ENCODE data around the gene HADHB.
"Not testable (repeated sequence)": the region's sequence is repeated elsewhere in the genome, so short reads cannot be mapped to it uniquely, and the experiment has no call there.

Gene HADHB

DNA sequence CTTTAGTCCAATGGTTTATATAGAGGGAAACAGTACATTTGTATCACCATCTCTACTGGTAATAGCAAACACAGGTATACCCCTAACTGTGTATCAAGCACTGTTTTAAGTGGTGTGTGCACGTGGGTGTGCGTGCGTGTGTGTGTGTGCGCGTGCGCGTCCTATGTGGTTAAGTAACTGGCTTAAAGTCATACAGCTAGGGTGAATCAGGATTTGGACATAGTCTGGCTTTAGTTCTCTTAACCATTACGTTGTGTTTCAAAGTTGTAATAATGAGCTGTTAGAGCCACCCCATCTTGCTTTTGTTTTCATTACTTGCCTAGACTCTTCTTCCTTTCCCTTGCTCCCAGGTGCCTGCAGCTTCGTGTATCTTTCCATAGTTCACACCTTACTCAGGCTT, 2.1 kb downstream of the HADHB start:
- Mint-ChIP-seq H3K36me3 (ENCODE audit: low read depth) (no peaks in the 10 kb centered on the region), H3K4me3 (peak overlapping the region; percentile 99), H3K4me1 (peaks cover 35% of the 10 kb centered on the region), H3K9me3 (no peaks in the 10 kb centered on the region), H3K27me3 (ENCODE audit: low read depth, poor library complexity) (peaks cover 8% of the 10 kb centered on the region), H3K27ac (no peak overlapping the region)
- TF ChIP-seq, protein P1, sequence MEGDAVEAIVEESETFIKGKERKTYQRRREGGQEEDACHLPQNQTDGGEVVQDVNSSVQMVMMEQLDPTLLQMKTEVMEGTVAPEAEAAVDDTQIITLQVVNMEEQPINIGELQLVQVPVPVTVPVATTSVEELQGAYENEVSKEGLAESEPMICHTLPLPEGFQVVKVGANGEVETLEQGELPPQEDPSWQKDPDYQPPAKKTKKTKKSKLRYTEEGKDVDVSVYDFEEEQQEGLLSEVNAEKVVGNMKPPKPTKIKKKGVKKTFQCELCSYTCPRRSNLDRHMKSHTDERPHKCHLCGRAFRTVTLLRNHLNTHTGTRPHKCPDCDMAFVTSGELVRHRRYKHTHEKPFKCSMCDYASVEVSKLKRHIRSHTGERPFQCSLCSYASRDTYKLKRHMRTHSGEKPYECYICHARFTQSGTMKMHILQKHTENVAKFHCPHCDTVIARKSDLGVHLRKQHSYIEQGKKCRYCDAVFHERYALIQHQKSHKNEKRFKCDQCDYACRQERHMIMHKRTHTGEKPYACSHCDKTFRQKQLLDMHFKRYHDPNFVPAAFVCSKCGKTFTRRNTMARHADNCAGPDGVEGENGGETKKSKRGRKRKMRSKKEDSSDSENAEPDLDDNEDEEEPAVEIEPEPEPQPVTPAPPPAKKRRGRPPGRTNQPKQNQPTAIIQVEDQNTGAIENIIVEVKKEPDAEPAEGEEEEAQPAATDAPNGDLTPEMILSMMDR (IDR thresholded peaks at IDR 0.05): no peak
- DNase-seq: no peak

GRCh38 chr2:26249625-26250024, 4.9 kb downstream of the HADHB start:
- DNase-seq: no peak
- Mint-ChIP-seq H3K27me3 (ENCODE audit: low read depth, poor library complexity) (peaks cover 5% of the 10 kb centered on the region), H3K4me3 (no peak overlapping the region), H3K27ac (no peak overlapping the region), H3K4me1 (peaks cover 19% of the 10 kb centered on the region), H3K9me3 (no peaks in the 10 kb centered on the region), H3K36me3 (ENCODE audit: low read depth) (peaks cover 2% of the 10 kb centered on the region)
- TF ChIP-seq, protein P1 (IDR thresholded peaks at IDR 0.05): no peak

GRCh38 chr2:26251893-26252292, 7.2 kb downstream of the HADHB start:
- no peaks in the 10 kb centered on the region for H3K9me3 Mint-ChIP-seq
- H3K27me3 Mint-ChIP-seq (ENCODE audit: low read depth, poor library complexity): no peaks in the 10 kb centered on the region
- TF ChIP-seq, protein P1 (IDR thresholded peaks at IDR 0.05): no peak
- peaks cover 20% of the 10 kb centered on the region for H3K36me3 Mint-ChIP-seq (ENCODE audit: low read depth)
- no peak overlapping the region for H3K27ac Mint-ChIP-seq
- H3K4me3 Mint-ChIP-seq: no peak overlapping the region
- DNase-seq: no peak
- peaks cover 4% of the 10 kb centered on the region for H3K4me1 Mint-ChIP-seq

GRCh38 chr2:26255759-26256384, 11.1 kb downstream of the HADHB start:
- Mint-ChIP-seq H3K9me3 (peaks cover 25% of the 10 kb centered on the region), H3K27me3 (ENCODE audit: low read depth, poor library complexity) (no peaks in the 10 kb centered on the region), H3K4me3 (no peak overlapping the region), H3K36me3 (ENCODE audit: low read depth) (peaks cover 60% of the 10 kb centered on the region), H3K27ac (no peak overlapping the region), H3K4me1 (no peaks in the 10 kb centered on the region)
- TF ChIP-seq, protein P1 (IDR thresholded peaks at IDR 0.05): no peak
- DNase-seq: no peak

DNA sequence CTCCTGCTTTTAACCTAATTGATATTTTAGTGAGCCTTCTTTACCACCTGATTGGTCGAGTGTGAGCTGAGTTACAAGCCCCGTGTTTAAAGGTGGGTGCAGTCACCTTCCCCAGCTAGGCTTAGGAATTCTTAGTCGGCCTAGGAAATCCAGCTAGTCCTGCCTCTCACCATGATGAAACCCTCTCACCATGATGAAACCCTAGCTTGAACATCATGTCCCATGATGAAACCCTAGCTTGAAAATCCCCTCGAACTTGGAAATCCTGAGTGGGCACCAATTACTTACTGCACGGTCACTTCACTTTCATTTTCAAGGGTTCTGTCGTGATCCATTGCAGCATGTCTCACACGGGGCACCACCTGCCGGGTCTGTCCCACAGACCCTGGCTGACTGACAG, 14.1 kb downstream of the HADHB start:
- DNase-seq; H3K27me3 Mint-ChIP-seq (ENCODE audit: low read depth, poor library complexity); H3K4me1 Mint-ChIP-seq; H3K4me3 Mint-ChIP-seq: not testable (repeated sequence)
- Mint-ChIP-seq H3K9me3 (peaks cover 25% of the 10 kb centered on the region), H3K36me3 (ENCODE audit: low read depth) (peaks cover 72% of the 10 kb centered on the region), H3K27ac (peak overlapping the region; percentile 51)

GRCh38 chr2:26268213-26268612, 23.5 kb downstream of the HADHB start:
- TF ChIP-seq, protein P1 (IDR thresholded peaks at IDR 0.05): no peak
- DNase-seq: no peak
- no peaks in the 10 kb centered on the region for H3K27me3 Mint-ChIP-seq (ENCODE audit: low read depth, poor library complexity)
- H3K9me3 Mint-ChIP-seq: no peaks in the 10 kb centered on the region
- no peak overlapping the region for H3K27ac Mint-ChIP-seq
- H3K4me3 Mint-ChIP-seq: no peak overlapping the region
- H3K36me3 Mint-ChIP-seq (ENCODE audit: low read depth): peaks cover 31% of the 10 kb centered on the region
- H3K4me1 Mint-ChIP-seq: peaks cover 4% of the 10 kb centered on the region

GRCh38 chr2:26268670-26269385, 24.1 kb downstream of the HADHB start:
- not testable (repeated sequence) for H3K4me1 Mint-ChIP-seq; DNase-seq; H3K27ac Mint-ChIP-seq; H3K9me3 Mint-ChIP-seq; H3K27me3 Mint-ChIP-seq (ENCODE audit: low read depth, poor library complexity); H3K4me3 Mint-ChIP-seq
- H3K36me3 Mint-ChIP-seq (ENCODE audit: low read depth): peaks cover 26% of the 10 kb centered on the region
